PC-3 (cell line): ENCODE data around the gene EARS2. TPM values are rescaled to one million over a fixed set of nuclear protein-coding genes. Genes with fewer than 3 reads are reported as not detected.

Experiments used
- ATAC-seq: fragments of 200-7000 bp; cut with Tn5 transposase; 2 replicates; pipeline ENCODE4 v1.9.1; 2020; ENCODE audit warnings: mild to moderate bottlenecking, moderate library complexity
- BruUV-seq: library from RNA; stranded (reverse); fragments of 400-500 nt; replicated peaks from 2 replicates; lab custom pipeline; 2021; lab: Mats Ljungman, UMichigan
- CTCF ChIA-PET: fragments of 300-600 bp; sonication (Branson Sonifier 250); formaldehyde crosslinking; loops from one replicate; lab custom pipeline; 2022; ENCODE audit warnings: antibody characterized with exemption; lab: Charles Lee
- POLR2A ChIA-PET: fragments of 300-600 bp; sonication (Branson Sonifier 250); formaldehyde crosslinking; loops from one replicate; lab custom pipeline; 2022; ENCODE audit warnings: antibody characterized with exemption; ENCODE audit not compliant: unreplicated experiment; lab: Charles Lee
- DNase-seq: peaks from one replicate; pipeline ENCODE4 v3.0.0-alpha.2; 2015
- H2AFZ ChIP-seq: fragments of 300-600 bp; sonication (generic); 2 replicates; pipeline ENCODE4 v1.6.0; 2016; ENCODE audit warnings: antibody characterized with exemption, low read length
- H3F3A ChIP-seq: fragments of 300-600 bp; sonication (generic); one replicate; pipeline ENCODE4 v1.6.0; 2017; ENCODE audit warnings: antibody characterized with exemption, low read length, control low read depth, mild to moderate bottlenecking; ENCODE audit not compliant: unreplicated experiment
- H3K27ac ChIP-seq: fragments of 300-600 bp; sonication (generic); 2 replicates; pipeline ENCODE4 v1.5.1; 2016; ENCODE audit warnings: mild to moderate bottlenecking, low read length
- H3K27me3 ChIP-seq: fragments of 300-600 bp; sonication (generic); 2 replicates; pipeline ENCODE4 v1.6.1; 2016; ENCODE audit warnings: low read length, mixed read lengths
- H3K36me3 ChIP-seq: fragments of 300-600 bp; sonication (generic); 2 replicates; pipeline ENCODE4 v1.6.1; 2016; ENCODE audit warnings: low read depth, mixed run types, low read length, mixed read lengths
- H3K4me1 ChIP-seq: fragments of 300-600 bp; sonication (generic); 2 replicates; pipeline ENCODE4 v1.5.1; 2016; ENCODE audit warnings: low read length; ENCODE audit not compliant: insufficient read depth
- H3K4me2 ChIP-seq: fragments of 300-600 bp; sonication (generic); 2 replicates; pipeline ENCODE4 v1.6.0; 2016; ENCODE audit warnings: low read length
- H3K4me3 ChIP-seq: fragments of 300-600 bp; sonication (generic); 2 replicates; pipeline ENCODE4 v1.5.1; 2016; ENCODE audit warnings: mild to moderate bottlenecking, low read length, mixed read lengths
- H3K79me2 ChIP-seq: fragments of 300-600 bp; sonication (generic); 2 replicates; pipeline ENCODE4 v1.6.1; 2017; ENCODE audit warnings: low read length, mixed read lengths
- H3K9ac ChIP-seq: fragments of 300-600 bp; sonication (generic); 2 replicates; pipeline ENCODE4 v1.6.0; 2016; ENCODE audit warnings: mild to moderate bottlenecking, low read length
- H3K9me2 ChIP-seq: fragments of 300-600 bp; sonication (generic); replicated peaks from 2 replicates; pipeline ENCODE4 v1.6.1; 2016; ENCODE audit warnings: mixed run types, low read length, mixed read lengths
- H3K9me3 ChIP-seq: fragments of 300-600 bp; sonication (generic); 2 replicates; pipeline ENCODE4 v1.6.1; 2016; ENCODE audit warnings: low read length, mixed read lengths
- H4K20me1 ChIP-seq: fragments of 300-600 bp; sonication (generic); 2 replicates; pipeline ENCODE4 v1.6.1; 2016; ENCODE audit warnings: low read length, mixed read lengths
- CTCF ChIP-seq: fragments of 300-600 bp; sonication (generic); conservative IDR thresholded peaks from 2 replicates; pipeline ENCODE4 v1.5.1; 2017; ENCODE audit warnings: antibody characterized with exemption, low read depth, mild to moderate bottlenecking, low read length
- EZH2 ChIP-seq: fragments of 300-600 bp; sonication (generic); IDR thresholded peaks from one replicate; pipeline ENCODE4 v1.6.1; 2017; ENCODE audit warnings: antibody characterized with exemption, mild to moderate bottlenecking, low read length; ENCODE audit not compliant: unreplicated experiment
- EZH2phosphoT487 ChIP-seq: fragments of 300-600 bp; sonication (generic); IDR thresholded peaks from 2 replicates; pipeline ENCODE4 v1.6.1; 2018; ENCODE audit warnings: mild to moderate bottlenecking, antibody characterized with exemption, low read length, borderline replicate concordance
- intact Hi-C: fragments of 100-400 bp; cut with micrococcal nuclease; formaldehyde crosslinking; loops from 2 replicates; pipeline ENCODE4 v1.9.0; 2023
- total RNA-seq: library from RNA; depleted of rRNA; stranded (reverse); fragments of >200 nt; gene quantifications from 2 replicates; pipeline ENCODE4 v1.2.3, GENCODE V29; 2014

Gene EARS2
- total RNA-seq, 1 experiment from 2014 or later = 23.7 TPM

GRCh38 chr16:23521037-23521743 lies 36.0 kb downstream of the EARS2 start:
- Histone ChIP-seq H3K79me2 (no peaks in the 10 kb centered on the region), H3K27ac (no peak overlapping the region), H3K9ac (no peak overlapping the region), H3K4me3 (no peak overlapping the region), H3K4me1 (peaks cover 8% of the 10 kb centered on the region), H3K27me3 (no peaks in the 10 kb centered on the region), H3F3A (no peaks in the 10 kb centered on the region), H3K9me3 (no peaks in the 10 kb centered on the region), H3K36me3 (peaks cover 2% of the 10 kb centered on the region; the same call in 1 of the 2 replicates), H4K20me1 (no peaks in the 10 kb centered on the region), H3K4me2 (no peak overlapping the region), H3K9me2 (no peaks in the 10 kb centered on the region), H2AFZ (no peak overlapping the region)
- no peak for ATAC-seq
- TF ChIP-seq EZH2 = no peak
- TF ChIP-seq CTCF = no peak
- TF ChIP-seq EZH2phosphoT487 = no peak
- no peak for DNase-seq
- POLR2A ChIA-PET = no interaction called here
- intact Hi-C loops = loop anchor here (5.0 kb wide), 1 partner anchor 49 kb away; no protein-coding TSS in a partner anchor
- no TSS peak for BruUV-seq
- CTCF ChIA-PET = no interaction called here

GRCh38 chr16:23520500-23520899 lies 36.6 kb downstream of the EARS2 start:
- no peaks in the 10 kb centered on the region for H4K20me1 ChIP-seq
- H3K9me2 ChIP-seq = no peaks in the 10 kb centered on the region
- H3K27ac ChIP-seq = no peak overlapping the region
- no peak for DNase-seq
- no peaks in the 10 kb centered on the region for H3F3A ChIP-seq
- H3K9me3 ChIP-seq = no peaks in the 10 kb centered on the region
- no peak for ATAC-seq
- intact Hi-C loops = loop anchor here (5.0 kb wide), 1 partner anchor 48 kb away; no protein-coding TSS in a partner anchor
- no peak overlapping the region for H3K9ac ChIP-seq
- H2AFZ ChIP-seq = no peak overlapping the region
- TF ChIP-seq EZH2 (no peak), CTCF (no peak), EZH2phosphoT487 (no peak)
- H3K27me3 ChIP-seq = no peaks in the 10 kb centered on the region
- peaks cover 2% of the 10 kb centered on the region; the same call in 1 of the 2 replicates for H3K36me3 ChIP-seq
- POLR2A ChIA-PET = no interaction called here
- BruUV-seq = no TSS peak
- CTCF ChIA-PET = no interaction called here
- H3K79me2 ChIP-seq = no peaks in the 10 kb centered on the region
- H3K4me2 ChIP-seq = no peak overlapping the region
- H3K4me3 ChIP-seq = no peak overlapping the region
- peaks cover 8% of the 10 kb centered on the region for H3K4me1 ChIP-seq

GRCh38 chr16:23519282-23519681 lies 37.9 kb downstream of the EARS2 start:
- Histone ChIP-seq H3K9ac (no peak overlapping the region), H4K20me1 (no peaks in the 10 kb centered on the region), H3K9me3 (no peaks in the 10 kb centered on the region), H2AFZ (no peak overlapping the region), H3K4me3 (no peak overlapping the region), H3K9me2 (no peaks in the 10 kb centered on the region), H3K27me3 (no peaks in the 10 kb centered on the region), H3F3A (no peaks in the 10 kb centered on the region), H3K36me3 (peaks cover 2% of the 10 kb centered on the region; the same call in 1 of the 2 replicates), H3K4me2 (no peak overlapping the region), H3K4me1 (peaks cover 8% of the 10 kb centered on the region), H3K79me2 (no peaks in the 10 kb centered on the region), H3K27ac (no peak overlapping the region)
- intact Hi-C loops = no loop called here
- POLR2A ChIA-PET = no interaction called here
- DNase-seq = no peak
- CTCF ChIA-PET = no interaction called here
- BruUV-seq = no TSS peak
- ATAC-seq = peak; percentile 27; the same call in 1 of the 2 replicates
- TF ChIP-seq EZH2phosphoT487 (no peak), EZH2 (no peak), CTCF (no peak)
